Hematopoietic multipotent progenitor cell (in vitro differentiated cells): ENCODE measurements around the gene IQCH. TPM values are rescaled to one million over a fixed set of nuclear protein-coding genes. Genes with fewer than 3 reads are reported as not detected.

Source experiments
- DNase-seq, 3 donors: peaks; one replicate each; pipeline ENCODE4 v3.0.0-alpha.2; 2011 to 2015; ENCODE audit warnings: low read depth in 2 of 3, low spot score in 2 of 3
- total RNA-seq: library from RNA; depleted of rRNA; stranded (reverse); fragments of >200 nt; gene quantifications from one replicate; pipeline ENCODE4 v1.2.3, GENCODE V29; 2012

Gene IQCH
- total RNA-seq: 2.7 TPM

DNA sequence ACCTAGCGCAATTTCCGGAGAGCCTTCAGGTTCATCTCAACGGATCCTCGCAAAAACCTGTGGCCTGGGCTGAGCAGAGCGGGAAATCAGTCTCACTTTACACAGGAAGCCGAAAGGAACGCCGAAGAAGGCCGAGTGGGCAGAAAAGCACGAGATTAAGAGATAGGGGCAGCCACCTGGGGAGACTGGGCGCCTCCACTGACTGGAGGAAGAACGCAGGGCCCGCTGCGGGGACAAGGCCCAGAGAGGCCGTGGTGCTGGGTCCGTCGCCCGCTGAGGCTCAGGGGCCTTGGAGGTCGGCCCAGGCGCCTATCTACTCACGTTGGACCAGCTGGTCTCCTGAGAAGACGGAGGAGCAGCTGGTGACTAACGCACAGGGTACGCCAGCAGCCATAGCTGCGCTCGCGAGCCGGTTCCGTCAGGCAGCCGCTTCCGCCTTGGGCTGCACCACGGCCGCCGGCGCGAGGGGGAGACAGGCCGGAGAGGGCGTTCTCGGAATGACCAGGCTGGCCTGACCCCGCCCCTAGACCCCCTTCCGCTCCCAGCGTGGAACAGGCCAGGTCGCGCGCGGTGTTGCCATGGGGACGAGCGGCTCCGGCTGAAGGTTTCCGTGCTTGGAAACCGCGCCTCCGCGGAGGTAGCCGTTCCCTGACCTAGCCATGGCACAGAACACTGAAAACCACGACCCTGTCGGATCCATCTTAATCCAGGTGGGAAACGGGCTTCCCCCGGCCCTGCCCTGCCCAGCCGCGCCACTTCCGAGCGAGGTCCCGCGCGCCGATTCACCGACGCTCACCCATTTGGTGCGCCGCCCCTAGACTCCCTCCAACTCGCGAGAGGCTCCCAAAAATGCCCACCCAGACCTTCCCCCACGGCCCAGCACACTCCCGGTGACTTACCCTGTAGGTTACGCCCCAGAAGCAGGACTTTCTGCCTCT is at the start of gene IQCH, which contains the start of gene AAGAB:
Gene IQCH, plus strand, starts transcription at position 549 of the 938 bp plus-strand sequence. Its CDS starts 111 bp downstream, at position 660.
Gene AAGAB, minus strand, starts transcription at position 424 of the 938 bp plus-strand sequence. Its CDS starts 30 bp downstream, at position 394.
- DNase-seq: peak; percentile 82 to 97 (median 97)

DNA sequence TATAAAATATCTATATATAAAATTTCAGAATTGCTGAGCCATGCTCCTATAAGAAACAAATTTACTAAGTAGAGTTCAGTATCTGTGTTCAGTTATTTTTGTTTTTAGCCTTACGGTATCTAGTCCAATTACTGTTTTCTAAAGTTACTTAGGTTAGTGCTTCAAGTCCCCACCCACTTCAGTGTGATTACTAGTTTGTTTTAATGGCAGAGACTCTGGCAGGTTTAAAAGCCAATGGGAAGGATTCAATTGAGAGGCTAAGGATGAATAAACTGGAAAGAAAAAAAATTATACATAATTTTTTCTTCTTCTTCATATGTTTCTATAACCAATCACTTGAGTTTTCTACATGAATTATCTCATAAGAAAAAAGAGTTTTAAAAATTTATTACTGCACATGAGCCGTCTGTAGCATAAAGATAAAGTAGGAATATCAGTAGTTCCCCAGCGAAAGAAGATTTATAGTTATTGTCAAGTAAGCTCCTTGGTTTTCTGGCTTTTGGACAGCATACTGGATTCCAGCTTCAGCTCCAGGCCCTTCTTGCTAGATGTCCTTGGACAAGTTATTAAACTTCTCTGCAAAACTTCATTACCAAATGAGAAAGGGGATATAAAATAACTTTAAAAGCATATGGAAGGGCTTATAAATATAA is 46.9 kb upstream of the IQCH start:
- no peak for DNase-seq

DNA sequence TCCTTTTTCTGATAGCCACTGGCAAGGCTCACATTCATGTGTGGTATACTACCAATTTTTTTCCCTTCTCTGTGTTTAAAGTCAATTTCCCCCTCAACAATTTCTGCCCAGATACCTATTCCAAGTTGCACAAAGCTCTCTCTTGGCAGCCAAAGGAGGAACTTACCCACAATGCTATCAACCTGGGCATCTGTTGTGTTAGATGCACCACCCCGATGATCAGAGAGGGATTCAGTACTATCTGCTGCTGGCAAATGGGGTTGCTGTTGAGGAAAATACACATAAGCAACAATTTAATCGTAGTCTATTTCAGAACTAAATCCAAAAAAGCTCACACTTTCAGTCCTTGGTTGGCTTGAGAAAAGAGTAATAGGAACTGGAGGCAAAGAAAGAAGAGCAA is 46.2 kb upstream of the IQCH start:
- DNase-seq: peak in 1 of 3 donors; percentile 24

DNA sequence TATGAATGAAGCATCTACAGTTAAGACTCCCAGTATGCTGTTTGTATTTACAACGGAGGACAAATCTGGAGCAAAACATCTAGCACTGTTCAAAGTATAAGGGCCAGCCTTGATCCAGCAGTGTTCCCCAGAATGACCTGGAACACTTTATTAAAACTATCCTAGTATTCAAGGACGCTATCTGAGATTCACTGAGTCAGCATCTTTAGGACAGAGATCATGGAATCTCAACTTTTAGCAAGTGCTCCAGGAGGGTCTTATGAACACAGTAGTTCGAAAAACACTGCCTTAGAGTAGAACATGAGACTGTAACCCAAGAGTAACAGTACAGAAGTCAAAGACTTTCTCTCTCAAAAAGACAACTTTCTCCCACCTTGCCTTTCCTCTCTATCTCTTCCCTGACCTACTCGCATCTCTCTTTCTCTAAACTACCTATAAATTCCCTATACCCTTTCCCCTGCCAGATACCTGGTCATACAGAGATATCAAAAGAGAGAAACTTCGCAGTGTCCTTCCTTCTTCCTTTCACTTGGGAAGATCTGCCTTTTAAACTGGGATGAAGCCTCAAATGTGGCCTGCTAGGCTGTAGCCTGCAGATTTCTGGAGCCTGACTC is 43.9 kb upstream of the IQCH start:
- DNase-seq: no peak

GRCh38 chr15:67212684-67213367 is 41.8 kb upstream of the IQCH start:
- DNase-seq: no peak

- no peak for DNase-seq
These were observed 39.5 kb upstream of the IQCH start for GRCh38 chr15:67215102-67215501.

- DNase-seq: no peak
These were observed 37.7 kb upstream of the IQCH start for GRCh38 chr15:67216859-67217258.

DNA sequence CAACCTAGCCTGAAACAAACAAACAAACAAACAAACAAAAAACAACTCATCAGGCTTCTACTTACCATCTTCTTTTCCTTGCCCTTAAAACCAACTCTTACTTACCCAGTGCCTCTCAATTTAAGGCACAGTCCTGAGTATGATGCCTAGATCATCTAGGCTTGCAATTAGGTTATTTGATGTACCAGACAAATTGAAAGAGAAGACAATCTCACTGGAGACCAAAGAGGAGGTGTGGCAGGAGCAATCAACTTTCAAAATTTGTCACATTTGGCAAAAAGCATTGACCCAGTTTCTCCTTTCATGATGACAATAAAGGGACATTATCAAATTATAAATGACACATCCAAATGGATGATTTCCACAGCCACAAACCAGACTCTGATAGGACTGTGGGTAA is 36.2 kb upstream of the IQCH start:
- no peak for DNase-seq

GRCh38 chr15:67219288-67219687 is 35.3 kb upstream of the IQCH start:
- no peak for DNase-seq

DNA sequence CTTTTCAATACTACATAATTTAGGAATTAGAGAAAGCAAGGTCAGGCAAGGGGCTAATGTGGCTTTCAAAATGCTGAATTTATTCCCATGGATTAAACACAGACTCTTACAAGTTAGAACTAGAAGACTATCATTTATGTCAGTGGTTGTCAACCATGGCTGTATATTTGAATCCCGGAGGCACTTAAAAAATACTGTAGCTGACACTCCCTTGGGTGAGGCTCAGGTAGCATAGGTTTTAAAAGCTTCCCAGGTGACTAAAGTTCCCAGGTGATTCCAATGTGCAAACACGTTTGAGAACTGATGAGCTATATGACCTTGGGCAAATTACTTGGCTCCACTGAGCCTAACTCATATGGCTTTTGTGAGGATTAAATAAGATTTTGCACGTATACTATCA is 29.7 kb upstream of the IQCH start:
- no peak for DNase-seq

DNA sequence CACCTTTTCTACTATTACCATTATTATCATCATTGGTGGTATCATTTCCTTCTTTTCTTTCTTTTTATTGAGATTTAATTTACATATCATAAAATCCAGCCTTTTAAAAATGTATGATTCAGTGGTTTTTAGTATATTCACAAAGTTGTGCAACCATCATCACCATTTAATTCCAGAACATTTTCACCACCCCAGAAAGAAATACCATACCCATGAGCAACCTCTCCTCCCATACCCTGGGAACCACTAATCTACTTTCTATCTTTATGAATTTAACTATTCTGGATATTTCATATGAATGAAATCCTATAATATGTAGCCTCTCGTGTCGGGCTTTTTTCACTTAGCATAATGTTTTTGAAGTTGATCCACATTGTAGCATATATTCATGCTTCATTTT is 29.2 kb upstream of the IQCH start:
- no peak for DNase-seq

DNA sequence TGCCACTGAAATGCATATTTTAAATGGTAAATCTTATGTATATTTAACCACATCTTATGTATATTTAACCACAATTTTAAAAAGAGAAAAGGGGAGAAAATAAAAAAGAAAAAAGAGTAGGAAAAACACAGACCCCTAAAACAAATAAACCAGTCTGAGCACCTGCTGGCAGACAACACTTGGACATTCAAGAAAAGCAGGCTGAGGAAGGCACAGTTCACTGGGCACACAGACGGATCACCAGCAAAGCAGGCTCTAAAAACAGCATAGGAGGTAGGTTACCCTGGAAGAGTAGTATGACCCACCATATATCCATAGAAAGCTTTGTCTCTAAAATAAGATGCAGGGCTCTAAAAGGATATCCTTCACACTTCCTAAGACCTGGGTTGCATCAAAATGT is 27.2 kb upstream of the IQCH start:
- DNase-seq: no peak

DNA sequence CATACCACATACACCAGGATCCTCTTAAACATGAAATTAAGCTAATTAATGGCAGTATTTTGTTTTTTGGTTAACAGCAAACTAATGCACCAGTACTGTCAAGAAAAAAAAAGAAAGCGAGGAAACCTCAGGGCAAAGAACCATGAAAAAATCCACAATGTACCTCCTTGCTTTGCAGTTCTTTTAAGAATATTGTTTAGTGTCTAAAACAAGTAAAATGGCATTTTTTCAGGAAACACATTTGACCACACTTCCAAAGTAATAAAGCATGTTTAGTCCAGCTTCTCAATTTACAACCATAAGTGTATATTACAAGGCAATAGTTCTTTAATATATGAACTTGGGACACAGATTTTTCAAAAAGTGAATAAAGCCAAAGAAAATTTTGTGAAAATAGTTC is 26.7 kb upstream of the IQCH start:
- DNase-seq: peak in 2 of 3 donors; percentile 16 to 71

DNA sequence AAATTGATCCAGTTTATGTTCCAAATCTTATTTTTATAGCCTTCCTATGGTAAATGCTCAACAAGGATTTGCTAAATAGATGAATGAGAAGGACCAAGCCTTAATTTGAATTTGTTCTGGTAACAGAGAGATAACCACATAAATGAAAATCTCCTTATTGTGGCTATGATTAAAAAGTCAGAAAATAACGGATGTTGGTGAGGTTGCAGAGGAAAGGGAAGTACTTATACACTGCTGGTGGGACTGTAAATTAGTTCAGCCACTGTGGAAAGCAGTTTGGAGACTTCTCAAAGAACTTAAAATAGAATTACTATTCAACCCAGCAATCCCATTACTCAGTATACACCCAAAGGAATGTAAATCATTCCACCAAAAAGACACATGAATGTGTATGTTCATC is 26.3 kb upstream of the IQCH start:
- peak in 2 of 3 donors; percentile 33 to 64 for DNase-seq

- no peak for DNase-seq
These were observed 24.1 kb upstream of the IQCH start for GRCh38 chr15:67230504-67230903.

GRCh38 chr15:67232591-67232990 is 22.0 kb upstream of the IQCH start:
- no peak for DNase-seq

- peak in 2 of 3 donors; percentile 11 to 22 for DNase-seq
These were observed 14.1 kb upstream of the IQCH start for GRCh38 chr15:67240235-67241131.

DNA sequence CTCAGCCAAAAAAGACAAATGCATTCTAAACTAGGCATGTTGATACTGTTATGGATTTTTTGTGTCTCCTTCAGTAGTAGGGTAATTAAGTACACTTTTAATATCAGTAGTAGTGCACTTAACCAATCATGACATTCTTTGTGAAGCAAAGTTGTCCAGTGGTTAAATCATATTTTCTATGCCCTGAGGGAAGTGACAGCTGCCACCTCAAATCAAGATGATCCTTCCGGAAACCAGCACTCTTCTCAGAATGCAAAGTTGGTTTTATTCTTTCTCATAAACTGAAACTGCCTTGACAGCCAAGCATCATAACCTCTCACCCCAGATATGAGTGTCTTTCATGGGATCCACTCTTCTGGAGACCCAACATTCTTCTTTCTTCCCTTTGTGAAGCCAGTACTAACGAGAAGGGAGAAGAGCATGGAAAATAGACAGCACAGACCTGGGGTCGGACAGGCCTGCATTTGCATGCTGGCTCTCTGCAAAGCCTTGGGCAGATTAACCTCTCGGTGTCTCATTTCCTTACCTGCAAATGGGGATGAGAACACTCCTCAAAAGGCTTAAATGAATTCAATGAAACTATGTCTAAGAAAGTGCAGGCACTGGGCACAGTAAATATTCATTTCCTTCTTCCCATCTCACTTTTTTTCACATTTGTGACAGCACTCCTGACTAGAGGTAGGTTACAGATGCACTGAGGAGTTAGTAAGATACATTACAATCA is 13.3 kb upstream of the IQCH start:
- DNase-seq: no peak

DNA sequence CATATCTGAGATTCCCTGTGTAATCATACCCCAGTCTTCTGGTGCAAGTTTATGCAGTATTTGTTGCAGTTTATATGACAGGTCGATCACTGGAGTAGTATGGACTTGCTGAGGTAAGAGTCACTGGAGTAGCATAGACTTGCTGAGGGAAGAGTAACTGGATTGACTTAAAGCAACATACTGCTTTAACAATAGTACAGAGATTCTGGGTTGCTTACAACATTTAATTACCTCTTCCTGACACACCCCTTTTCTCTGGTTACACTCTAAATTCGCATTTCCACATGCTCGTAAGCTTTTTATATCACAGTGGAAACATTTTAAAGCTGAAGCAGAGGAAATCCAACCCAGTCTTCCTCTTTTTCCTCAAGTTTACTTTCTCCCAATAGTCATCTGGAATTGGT is 11.9 kb upstream of the IQCH start:
- DNase-seq: peak in 1 of 3 donors; percentile 12
